HTERT RPE-1 (cell line): ENCODE data around the gene WSCD2.

Source experiments
- in situ Hi-C: fragments of 300-500 bp; cut with MboI; formaldehyde crosslinking; loops from 4 replicates; pipeline ENCODE4 v1.14.3; 2020; ENCODE audit warnings: low sequenced_read_pairs

WSCD2 gene

DNA sequence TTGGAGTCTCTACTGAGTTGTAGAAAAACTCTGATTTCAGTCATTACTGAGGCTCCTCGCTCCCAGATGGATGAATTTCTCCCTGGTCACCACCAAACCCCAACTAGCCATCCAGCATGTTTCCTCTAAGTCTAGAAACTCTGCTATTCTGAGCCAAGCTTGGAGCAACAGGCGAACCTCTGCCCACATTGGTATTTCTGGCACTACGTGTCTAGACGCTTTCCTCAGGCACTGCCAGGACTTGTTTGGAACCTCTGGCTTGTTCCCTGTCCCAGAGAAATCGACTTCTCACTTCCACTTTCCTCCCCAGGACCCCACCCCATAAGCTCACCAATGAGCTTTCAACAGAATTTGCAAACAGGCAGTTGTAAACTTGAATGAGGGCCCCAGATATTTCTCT lies 27.6 kb downstream of the WSCD2 start:
- in situ Hi-C loops = no loop called here

- in situ Hi-C loops = no loop called here
Observed at GRCh38 chr12:108157870-108158459, 28.9 kb downstream of the WSCD2 start.

DNA sequence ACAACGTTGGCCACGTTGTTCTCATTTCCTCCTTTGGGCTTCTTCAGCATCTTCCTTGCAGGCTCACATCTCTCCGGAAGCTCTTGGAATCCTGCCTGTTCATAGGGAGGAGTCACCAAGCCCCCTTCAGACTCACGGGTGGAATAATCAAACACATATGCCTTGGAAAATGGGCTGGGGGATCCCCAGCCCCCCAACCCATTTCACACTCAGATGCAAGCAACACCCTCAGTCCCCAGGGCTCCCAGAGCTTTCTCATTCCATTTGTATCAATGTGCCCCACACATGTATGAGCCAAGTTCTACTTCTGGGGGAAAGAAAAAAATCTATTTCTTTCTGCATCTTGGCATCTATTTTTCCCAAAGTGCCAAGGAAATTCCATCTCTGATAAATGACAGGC lies 33.1 kb downstream of the WSCD2 start:
- in situ Hi-C loops = no loop called here

GRCh38 chr12:108166505-108166904 lies 37.4 kb downstream of the WSCD2 start:
- in situ Hi-C loops = no loop called here

- in situ Hi-C loops = no loop called here
Observed at GRCh38 chr12:108167974-108168373, 38.9 kb downstream of the WSCD2 start.

GRCh38 chr12:108169708-108170107 lies 40.6 kb downstream of the WSCD2 start:
- in situ Hi-C loops = no loop called here

GRCh38 chr12:108170164-108170563 lies 41.1 kb downstream of the WSCD2 start:
- in situ Hi-C loops = no loop called here

DNA sequence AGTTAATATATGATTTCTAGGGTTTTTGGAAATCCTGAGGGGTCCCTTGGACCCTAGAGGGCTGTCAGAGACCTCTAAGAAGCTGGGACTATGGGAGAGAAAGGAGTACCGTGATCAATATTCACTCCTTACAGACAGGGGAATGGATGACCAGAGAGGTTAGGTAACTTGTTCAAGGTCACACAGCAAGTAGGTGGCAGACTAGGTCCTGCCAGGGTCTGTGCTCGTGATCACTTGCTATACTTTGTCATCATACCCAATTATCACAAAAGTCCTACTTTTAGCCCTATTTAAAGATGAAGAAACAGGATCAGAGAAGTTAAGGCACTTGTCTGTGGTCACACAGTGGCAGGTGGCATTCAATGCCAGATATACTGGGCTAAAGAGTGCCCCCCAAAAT lies 42.9 kb downstream of the WSCD2 start:
- in situ Hi-C loops = no loop called here

GRCh38 chr12:108173160-108173559 lies 44.1 kb downstream of the WSCD2 start:
- in situ Hi-C loops = no loop called here

GRCh38 chr12:108173892-108174291 lies 44.8 kb downstream of the WSCD2 start:
- in situ Hi-C loops = no loop called here

GRCh38 chr12:108174641-108175040 lies 45.6 kb downstream of the WSCD2 start:
- in situ Hi-C loops = no loop called here

DNA sequence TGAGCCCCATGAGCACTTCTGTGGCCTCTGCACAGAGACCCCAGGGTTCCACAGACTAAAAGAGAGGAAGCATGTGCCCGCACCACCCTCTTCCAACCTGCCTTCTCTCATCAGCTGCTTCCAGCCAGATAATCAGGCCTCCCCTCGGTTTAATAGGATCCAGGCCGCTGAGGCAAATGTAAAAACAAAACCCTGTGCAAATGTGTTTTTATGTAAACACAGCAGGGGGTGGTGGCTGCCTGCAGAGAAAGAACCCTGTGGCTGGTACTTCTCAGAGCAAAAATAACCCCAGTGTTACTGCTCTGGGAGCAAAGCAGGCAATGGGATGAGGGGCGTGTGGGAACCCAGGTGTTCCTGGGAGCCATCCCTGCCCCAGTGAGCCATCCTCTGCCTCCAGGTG lies 46.2 kb downstream of the WSCD2 start:
- in situ Hi-C loops = no loop called here

DNA sequence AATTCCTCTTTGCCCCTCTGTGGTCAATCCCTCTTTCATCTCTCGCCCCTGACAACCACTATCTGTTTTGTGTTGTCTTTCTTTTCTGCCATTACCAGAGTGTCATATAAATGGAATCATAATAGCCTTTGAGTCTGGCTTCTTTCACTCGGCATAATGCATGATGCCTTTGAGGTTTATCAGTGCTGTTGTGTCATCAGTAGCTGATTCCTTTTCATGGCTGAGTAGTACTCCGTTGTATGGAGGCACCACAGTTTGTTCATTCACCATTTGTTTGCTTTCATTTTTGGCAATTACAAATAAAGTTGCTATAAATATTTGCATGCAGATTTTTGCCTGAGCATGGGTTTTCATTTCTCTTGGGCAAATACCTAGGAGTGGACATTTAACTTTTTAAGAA lies 47.2 kb downstream of the WSCD2 start:
- in situ Hi-C loops = no loop called here

GRCh38 chr12:108177131-108177530 lies 48.0 kb downstream of the WSCD2 start:
- in situ Hi-C loops = no loop called here

GRCh38 chr12:108179305-108179704 lies 50.2 kb downstream of the WSCD2 start:
- in situ Hi-C loops = no loop called here

- in situ Hi-C loops = no loop called here
Observed at GRCh38 chr12:108180255-108181094, 51.4 kb downstream of the WSCD2 start.

DNA sequence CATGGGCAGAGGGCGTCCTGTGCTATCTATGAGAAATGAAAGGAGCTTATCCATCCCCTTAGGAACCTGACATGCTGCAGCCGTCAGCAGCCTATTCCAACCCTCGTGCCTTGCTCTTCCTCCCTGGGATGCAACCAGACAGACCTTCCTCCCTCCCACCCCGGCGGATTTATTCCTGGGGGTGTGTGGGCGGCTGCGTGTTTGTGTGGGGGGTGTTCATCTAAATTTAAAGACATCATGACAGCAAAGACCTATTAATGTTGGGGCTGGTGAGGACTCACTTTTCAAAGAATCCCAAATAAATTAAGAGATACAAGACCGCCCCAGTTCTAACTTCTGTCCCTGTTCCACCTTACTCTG lies 52.0 kb downstream of the WSCD2 start:
- in situ Hi-C loops = no loop called here

- in situ Hi-C loops = no loop called here
Observed at GRCh38 chr12:108182096-108182495, 53.0 kb downstream of the WSCD2 start.

DNA sequence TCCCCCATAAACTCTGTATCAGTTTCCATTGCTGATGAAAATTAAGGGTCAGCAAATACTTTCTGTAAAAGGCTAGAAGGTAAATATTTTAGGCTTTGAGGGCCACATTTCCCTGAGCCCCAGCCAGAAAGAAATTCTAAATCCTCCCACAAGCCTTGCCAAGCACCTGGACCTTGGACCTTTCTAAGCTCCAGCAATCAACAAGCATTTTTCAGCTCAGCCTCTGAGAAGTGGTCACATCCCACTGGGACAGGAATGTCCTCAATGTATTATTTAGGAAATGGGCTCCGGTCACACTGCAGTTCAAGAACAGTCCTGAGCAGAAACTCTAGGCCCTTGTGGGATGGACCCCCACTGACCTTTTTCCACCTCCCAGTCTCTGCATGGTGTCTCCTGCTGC lies 55.9 kb downstream of the WSCD2 start:
- in situ Hi-C loops = no loop called here

- in situ Hi-C loops = no loop called here
Observed at GRCh38 chr12:108187831-108188230, 58.7 kb downstream of the WSCD2 start.

DNA sequence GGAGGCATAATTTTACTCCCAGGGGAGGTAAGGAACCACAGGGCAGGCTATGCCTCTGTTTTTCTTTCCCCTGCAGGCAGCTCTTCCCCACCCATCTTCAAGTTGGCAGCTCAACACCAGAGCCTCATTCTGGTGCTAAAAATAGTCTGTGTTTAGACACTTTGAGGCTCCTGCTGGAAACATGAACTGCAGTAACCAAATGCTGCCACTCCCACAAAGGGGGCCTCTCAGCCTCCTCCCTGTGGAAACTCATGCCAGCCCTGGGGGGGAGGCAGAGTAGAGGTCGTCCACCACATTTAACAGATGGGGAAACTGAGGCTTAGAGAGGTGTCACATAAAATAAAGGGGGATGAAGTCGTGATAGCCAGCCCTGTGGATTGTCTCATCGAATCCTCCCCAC lies 61.4 kb downstream of the WSCD2 start:
- in situ Hi-C loops = no loop called here

DNA sequence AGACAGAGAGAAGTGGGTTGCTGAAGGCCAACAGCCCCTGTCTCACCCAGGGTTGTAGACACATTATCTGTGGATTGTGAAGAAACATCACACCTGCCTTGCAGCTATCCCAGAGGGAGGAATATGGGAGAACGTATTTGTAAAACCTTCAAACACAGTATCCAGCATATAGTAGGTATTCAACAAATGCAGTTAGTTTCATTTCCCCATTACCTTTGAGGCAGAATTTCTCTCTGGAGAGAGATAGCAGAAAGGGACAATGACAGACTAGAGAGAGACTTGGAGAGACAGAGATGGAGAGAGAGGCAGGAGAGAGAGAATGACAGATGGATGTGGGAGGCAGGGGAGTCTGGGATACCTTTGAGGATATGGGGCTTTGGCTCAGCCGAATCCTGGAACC lies 62.0 kb downstream of the WSCD2 start:
- in situ Hi-C loops = no loop called here

GRCh38 chr12:108191938-108192337 lies 62.9 kb downstream of the WSCD2 start:
- in situ Hi-C loops = no loop called here
